Thyroid gland (tissue), 4 donors: Measurements from ENCODE around the gene PROZ.

Experiments used
- POLR2A ChIP-seq, 2 donors: fragments of 450-650 bp; IDR thresholded peaks; one replicate each; pipeline ENCODE4 v1.6.1; 2017; ENCODE audit warnings: antibody characterized with exemption in 2 of 2, mild to moderate bottlenecking in 2 of 2, moderate library complexity in 1 of 2
- TF ChIP-seq, protein P1 (sequence below), 6 experiments: fragments of 200-600 bp in 3 of 6; fragments of 450-650 bp in 3 of 6; sonication (generic) in 3 of 6; IDR thresholded peaks; one replicate each; pipeline ENCODE4 v1.5.1; 2016 to 2019; ENCODE audit warnings: antibody characterized with exemption in 6 of 6, mild to moderate bottlenecking in 2 of 6, inconsistent platforms in 1 of 6, moderate library complexity in 1 of 6

- TF ChIP-seq, protein P1, sequence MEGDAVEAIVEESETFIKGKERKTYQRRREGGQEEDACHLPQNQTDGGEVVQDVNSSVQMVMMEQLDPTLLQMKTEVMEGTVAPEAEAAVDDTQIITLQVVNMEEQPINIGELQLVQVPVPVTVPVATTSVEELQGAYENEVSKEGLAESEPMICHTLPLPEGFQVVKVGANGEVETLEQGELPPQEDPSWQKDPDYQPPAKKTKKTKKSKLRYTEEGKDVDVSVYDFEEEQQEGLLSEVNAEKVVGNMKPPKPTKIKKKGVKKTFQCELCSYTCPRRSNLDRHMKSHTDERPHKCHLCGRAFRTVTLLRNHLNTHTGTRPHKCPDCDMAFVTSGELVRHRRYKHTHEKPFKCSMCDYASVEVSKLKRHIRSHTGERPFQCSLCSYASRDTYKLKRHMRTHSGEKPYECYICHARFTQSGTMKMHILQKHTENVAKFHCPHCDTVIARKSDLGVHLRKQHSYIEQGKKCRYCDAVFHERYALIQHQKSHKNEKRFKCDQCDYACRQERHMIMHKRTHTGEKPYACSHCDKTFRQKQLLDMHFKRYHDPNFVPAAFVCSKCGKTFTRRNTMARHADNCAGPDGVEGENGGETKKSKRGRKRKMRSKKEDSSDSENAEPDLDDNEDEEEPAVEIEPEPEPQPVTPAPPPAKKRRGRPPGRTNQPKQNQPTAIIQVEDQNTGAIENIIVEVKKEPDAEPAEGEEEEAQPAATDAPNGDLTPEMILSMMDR (IDR thresholded peaks at IDR 0.05), result no peak
- TF ChIP-seq POLR2A (IDR thresholded peaks at IDR 0.05), result no peak
These were observed 14.0 kb downstream of the PROZ start for GRCh38 chr13:113172419-113172926.
